C4-2B (cell line): ENCODE measurements around the gene RPS6KA5.

ENCODE experiments used
- H3K27ac ChIP-seq: fragments of 450-650 bp; 2 replicates; pipeline ENCODE4 v1.5.1; 2017
- ZFX ChIP-seq: fragments of 450-650 bp; IDR thresholded peaks from 2 replicates; pipeline ENCODE4 v1.6.1; 2017
- TF ChIP-seq, protein P1 (sequence below): fragments of 450-650 bp; conservative IDR thresholded peaks from 2 replicates; pipeline ENCODE4 v1.5.1; 2017; ENCODE audit warnings: mild to moderate bottlenecking

Gene RPS6KA5

GRCh38 chr14:91092073-91092472 is 31.6 kb upstream of the RPS6KA5 start:
- no peak overlapping the region for H3K27ac ChIP-seq
- TF ChIP-seq, protein P1, sequence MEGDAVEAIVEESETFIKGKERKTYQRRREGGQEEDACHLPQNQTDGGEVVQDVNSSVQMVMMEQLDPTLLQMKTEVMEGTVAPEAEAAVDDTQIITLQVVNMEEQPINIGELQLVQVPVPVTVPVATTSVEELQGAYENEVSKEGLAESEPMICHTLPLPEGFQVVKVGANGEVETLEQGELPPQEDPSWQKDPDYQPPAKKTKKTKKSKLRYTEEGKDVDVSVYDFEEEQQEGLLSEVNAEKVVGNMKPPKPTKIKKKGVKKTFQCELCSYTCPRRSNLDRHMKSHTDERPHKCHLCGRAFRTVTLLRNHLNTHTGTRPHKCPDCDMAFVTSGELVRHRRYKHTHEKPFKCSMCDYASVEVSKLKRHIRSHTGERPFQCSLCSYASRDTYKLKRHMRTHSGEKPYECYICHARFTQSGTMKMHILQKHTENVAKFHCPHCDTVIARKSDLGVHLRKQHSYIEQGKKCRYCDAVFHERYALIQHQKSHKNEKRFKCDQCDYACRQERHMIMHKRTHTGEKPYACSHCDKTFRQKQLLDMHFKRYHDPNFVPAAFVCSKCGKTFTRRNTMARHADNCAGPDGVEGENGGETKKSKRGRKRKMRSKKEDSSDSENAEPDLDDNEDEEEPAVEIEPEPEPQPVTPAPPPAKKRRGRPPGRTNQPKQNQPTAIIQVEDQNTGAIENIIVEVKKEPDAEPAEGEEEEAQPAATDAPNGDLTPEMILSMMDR, result no peak
- no peak for TF ChIP-seq ZFX

- TF ChIP-seq, protein P1, result no peak
- TF ChIP-seq ZFX, result no peak
- no peak overlapping the region for H3K27ac ChIP-seq
Observed at GRCh38 chr14:91090743-91091142, 30.3 kb upstream of the RPS6KA5 start.

GRCh38 chr14:91089958-91090535 is 29.6 kb upstream of the RPS6KA5 start:
- no peak overlapping the region for H3K27ac ChIP-seq
- TF ChIP-seq, protein P1, result no peak
- TF ChIP-seq ZFX, result no peak

DNA sequence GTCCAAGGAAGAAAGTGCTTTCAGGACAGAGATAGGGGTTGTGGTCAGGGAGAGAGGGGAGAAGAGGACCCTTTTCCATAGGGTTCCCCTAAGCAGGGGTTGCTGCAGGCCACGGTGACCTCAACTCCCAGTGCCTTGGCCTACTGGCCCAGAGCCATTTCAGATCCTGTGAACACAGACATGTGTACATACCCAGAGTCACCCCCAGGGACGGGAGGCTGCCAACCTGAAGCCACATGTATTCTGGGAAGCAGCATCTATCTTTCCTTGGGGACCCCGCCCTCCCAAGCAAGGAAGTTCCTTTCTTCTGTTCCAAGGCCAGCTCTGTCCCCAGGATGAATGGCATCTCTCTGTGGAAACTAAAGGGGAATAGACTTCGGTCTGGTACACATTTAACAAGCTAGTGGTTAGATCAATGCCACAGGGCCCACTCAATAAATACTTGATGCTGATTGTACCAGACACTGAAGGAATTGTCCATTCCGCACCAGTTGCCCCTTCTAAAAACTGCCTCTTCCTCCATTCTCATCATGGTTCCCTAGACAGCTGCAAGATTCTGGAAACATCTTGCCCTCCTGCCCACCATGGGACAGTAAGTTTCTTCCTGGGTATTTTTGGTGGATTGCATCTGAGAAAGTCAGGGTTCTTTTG is 28.3 kb upstream of the RPS6KA5 start:
- TF ChIP-seq, protein P1, result no peak
- TF ChIP-seq ZFX, result no peak
- H3K27ac ChIP-seq, result peak overlapping the region; percentile 95

DNA sequence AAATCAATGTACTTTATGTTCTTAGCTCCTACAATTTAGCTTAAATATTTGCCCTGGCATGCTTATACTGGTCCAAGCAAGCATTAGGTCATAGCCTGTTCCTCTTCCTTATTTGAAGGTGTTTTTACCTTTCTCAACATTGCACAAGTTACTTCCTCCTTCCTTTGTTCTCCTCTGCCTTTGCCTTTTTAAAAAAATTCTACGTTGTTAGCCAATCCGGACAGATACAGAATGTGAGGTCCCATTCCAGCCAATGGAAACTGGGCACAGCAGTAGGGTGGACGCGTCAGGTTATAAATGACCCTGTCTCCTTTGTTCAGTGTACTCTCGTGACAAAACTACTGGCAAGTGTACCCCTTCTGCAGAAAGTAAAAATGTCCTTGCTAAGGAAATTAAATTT is 27.0 kb upstream of the RPS6KA5 start:
- H3K27ac ChIP-seq, result peak overlapping the region; percentile 95

DNA sequence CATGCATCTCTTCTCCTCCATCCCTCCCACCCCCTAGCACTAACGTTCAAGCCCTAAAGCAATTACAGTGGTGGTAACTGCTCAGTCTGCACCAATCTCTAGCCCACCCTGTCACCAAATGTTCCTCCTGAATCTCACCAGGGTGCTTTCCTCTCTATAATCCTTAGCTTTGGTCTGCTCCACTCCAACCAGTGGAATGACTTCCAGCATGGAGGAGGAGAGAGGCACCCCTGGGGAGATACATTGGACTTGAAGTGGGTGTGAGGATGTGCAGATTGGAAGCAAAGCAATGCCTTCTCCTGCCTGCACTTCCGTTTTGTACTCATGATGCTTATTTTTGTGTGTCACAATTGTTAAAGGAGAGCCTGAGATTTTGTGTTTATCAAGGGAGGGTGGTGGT is 24.1 kb upstream of the RPS6KA5 start:
- no peak for TF ChIP-seq ZFX
- TF ChIP-seq, protein P1, result no peak
- no peak overlapping the region for H3K27ac ChIP-seq

- no peak overlapping the region for H3K27ac ChIP-seq
- TF ChIP-seq, protein P1, result no peak
- no peak for TF ChIP-seq ZFX
Observed at GRCh38 chr14:91082282-91082681, 21.8 kb upstream of the RPS6KA5 start.

DNA sequence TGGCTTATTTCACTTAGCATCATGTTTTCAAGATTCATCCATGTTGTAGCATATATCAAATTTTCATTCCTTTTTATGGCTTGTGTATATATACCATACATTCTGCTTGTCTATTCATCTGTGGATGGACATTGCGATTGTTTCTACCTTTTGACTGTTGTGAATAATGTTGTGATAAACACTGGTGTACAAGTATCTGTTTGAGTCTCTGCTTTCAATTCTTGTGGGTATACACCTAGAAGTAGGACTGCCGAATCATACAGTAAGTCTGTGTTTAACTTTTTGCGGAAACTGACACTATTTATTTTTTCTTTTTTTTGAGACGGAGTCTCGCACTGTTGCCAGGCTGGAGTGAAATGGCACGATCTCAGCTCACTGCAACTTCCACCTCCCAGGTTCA is 19.6 kb upstream of the RPS6KA5 start:
- no peak overlapping the region for H3K27ac ChIP-seq
- TF ChIP-seq ZFX, result no peak
- TF ChIP-seq, protein P1, result no peak
